ENCODE data around the gene SPDYE8.
"Not testable (repeated sequence)": the region's sequence is repeated elsewhere in the genome, so short reads cannot be mapped to it uniquely, and the experiment has no call there.

DNA sequence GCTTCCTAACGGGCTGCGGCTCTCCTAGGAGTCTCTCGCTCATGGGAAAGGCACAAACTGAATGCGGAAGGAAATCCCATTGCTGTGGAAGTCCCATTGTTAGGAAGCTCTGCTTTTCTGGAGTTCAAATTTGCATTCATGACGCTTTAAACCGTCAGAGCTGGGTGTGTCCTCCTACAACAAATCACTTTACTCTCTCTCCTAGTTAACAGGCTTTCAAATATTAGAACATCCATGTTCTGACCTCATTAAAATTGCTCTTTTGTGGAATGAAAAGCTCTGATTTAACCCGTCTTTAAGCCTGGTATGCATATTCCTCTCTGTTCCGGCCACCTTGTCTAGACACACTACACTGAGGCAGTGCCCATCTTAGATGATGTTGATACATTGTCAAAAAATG lies at the start of gene SPDYE8:
- TF ChIP-seq KLF8 (tag by site-specific recombination; IDR thresholded peaks at IDR 0.05); KLF9 (tag by site-specific recombination; IDR thresholded peaks at IDR 0.05; ENCODE audit: low read depth); ZNF555 (tag by site-specific recombination; conservative IDR thresholded peaks at IDR 0.05): not testable (repeated sequence)
- TF ChIP-seq, protein P1, sequence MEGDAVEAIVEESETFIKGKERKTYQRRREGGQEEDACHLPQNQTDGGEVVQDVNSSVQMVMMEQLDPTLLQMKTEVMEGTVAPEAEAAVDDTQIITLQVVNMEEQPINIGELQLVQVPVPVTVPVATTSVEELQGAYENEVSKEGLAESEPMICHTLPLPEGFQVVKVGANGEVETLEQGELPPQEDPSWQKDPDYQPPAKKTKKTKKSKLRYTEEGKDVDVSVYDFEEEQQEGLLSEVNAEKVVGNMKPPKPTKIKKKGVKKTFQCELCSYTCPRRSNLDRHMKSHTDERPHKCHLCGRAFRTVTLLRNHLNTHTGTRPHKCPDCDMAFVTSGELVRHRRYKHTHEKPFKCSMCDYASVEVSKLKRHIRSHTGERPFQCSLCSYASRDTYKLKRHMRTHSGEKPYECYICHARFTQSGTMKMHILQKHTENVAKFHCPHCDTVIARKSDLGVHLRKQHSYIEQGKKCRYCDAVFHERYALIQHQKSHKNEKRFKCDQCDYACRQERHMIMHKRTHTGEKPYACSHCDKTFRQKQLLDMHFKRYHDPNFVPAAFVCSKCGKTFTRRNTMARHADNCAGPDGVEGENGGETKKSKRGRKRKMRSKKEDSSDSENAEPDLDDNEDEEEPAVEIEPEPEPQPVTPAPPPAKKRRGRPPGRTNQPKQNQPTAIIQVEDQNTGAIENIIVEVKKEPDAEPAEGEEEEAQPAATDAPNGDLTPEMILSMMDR (tag by site-specific recombination; IDR thresholded peaks at IDR 0.05): not testable (repeated sequence)
- TF ChIP-seq, protein P2, sequence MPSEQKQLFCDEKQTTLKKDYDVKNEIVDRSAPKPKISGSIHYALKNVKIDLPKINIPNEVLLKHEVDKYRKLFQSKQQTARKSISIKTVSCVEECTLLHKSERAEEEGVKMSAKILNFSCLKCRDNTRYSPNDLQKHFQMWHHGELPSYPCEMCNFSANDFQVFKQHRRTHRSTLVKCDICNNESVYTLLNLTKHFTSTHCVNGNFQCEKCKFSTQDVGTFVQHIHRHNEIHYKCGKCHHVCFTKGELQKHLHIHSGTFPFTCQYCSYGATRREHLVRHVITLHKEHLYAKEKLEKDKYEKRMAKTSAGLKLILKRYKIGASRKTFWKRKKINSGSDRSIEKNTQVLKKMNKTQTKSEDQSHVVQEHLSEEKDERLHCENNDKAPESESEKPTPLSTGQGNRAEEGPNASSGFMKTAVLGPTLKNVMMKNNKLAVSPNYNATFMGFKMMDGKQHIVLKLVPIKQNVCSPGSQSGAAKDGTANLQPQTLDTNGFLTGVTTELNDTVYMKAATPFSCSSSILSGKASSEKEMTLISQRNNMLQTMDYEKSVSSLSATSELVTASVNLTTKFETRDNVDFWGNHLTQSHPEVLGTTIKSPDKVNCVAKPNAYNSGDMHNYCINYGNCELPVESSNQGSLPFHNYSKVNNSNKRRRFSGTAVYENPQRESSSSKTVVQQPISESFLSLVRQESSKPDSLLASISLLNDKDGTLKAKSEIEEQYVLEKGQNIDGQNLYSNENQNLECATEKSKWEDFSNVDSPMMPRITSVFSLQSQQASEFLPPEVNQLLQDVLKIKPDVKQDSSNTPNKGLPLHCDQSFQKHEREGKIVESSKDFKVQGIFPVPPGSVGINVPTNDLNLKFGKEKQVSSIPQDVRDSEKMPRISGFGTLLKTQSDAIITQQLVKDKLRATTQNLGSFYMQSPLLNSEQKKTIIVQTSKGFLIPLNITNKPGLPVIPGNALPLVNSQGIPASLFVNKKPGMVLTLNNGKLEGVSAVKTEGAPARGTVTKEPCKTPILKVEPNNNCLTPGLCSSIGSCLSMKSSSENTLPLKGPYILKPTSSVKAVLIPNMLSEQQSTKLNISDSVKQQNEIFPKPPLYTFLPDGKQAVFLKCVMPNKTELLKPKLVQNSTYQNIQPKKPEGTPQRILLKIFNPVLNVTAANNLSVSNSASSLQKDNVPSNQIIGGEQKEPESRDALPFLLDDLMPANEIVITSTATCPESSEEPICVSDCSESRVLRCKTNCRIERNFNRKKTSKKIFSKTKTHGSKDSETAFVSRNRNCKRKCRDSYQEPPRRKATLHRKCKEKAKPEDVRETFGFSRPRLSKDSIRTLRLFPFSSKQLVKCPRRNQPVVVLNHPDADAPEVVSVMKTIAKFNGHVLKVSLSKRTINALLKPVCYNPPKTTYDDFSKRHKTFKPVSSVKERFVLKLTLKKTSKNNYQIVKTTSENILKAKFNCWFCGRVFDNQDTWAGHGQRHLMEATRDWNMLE (tag by site-specific recombination; conservative IDR thresholded peaks at IDR 0.05; ENCODE audit: low read depth): not testable (repeated sequence)

Measured in HEK293 (cell line).